Right atrium auricular region (tissue), 2 donors: ENCODE results near the gene ALG12. TPM values are rescaled to one million over a fixed set of nuclear protein-coding genes. Genes with fewer than 3 reads are reported as not detected.

Experiments
- DNase-seq: peaks from one replicate; pipeline ENCODE4 v3.0.0-alpha.2; 2019; ENCODE audit warnings: low spot score
- H3K27ac ChIP-seq, 2 donors: fragments of 200-600 bp; sonication (generic); 1 replicate in 1 of 2; 2 replicates in 1 of 2; pipeline ENCODE4 v1.5.1; 2016 to 2019
- H3K27me3 ChIP-seq, 2 donors: fragments of 200-600 bp; sonication (generic); one replicate each; pipeline versions ENCODE4 v1.5.1 to v1.6.0; 2017 to 2019
- H3K36me3 ChIP-seq: fragments of 200-600 bp; sonication (generic); one replicate; pipeline ENCODE4 v1.5.1; 2016
- H3K4me1 ChIP-seq, 2 donors: fragments of 200-600 bp; sonication (generic); one replicate each; pipeline versions ENCODE4 v1.5.1 to v1.6.0; 2017 to 2019
- H3K4me3 ChIP-seq, 2 donors: fragments of 200-600 bp; sonication (generic); 1 replicate in 1 of 2; 2 replicates in 1 of 2; pipeline ENCODE4 v1.5.1; 2017 to 2019; ENCODE audit warnings: mild to moderate bottlenecking in 1 of 2, moderate library complexity in 1 of 2
- H3K9me3 ChIP-seq, 2 donors: fragments of 200-600 bp; sonication (generic); one replicate each; pipeline ENCODE4 v1.5.1; 2019
- total RNA-seq, 2 donors: library from RNA; depleted of rRNA; stranded (reverse); fragments of >200 nt; gene quantifications; one replicate each; pipeline ENCODE4 v1.1.0, GENCODE V29; 2016
- TF ChIP-seq, protein P1 (sequence below), 2 donors: fragments of 200-600 bp; sonication (generic); IDR thresholded peaks; one replicate each; pipeline ENCODE4 v1.5.1; 2019; ENCODE audit warnings: antibody characterized with exemption in 2 of 2

Gene ALG12
- total RNA-seq, 2 donors from 2014 or later = 19.7 to 19.8 TPM

DNA sequence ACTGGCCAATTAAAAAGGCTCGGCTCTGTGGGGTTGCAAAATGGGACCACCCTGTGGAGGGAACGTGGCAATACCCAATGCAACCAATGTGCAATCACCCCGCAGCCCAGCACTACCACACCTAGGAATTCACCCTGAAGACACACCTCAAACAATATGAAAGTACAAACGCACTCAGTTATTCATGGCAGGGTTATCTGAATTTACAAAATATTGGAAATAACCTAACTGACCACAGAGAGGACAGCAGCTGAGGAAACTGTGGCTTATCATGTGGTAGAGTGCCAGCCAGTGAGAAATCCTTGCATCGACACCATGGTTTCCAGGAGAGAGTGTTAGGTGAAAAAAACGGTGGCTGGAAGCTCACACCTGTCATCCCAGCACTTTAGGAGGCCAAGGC, 18.7 kb downstream of the ALG12 start:
- peaks cover 0 to under 1% of the 10 kb centered on the region in 2 donors for H3K9me3 ChIP-seq
- no peak overlapping the region for H3K27ac ChIP-seq
- peaks cover 28% of the 10 kb centered on the region for H3K36me3 ChIP-seq
- no peaks in the 10 kb centered on the region for H3K4me1 ChIP-seq
- H3K27me3 ChIP-seq = no peaks in the 10 kb centered on the region
- no peak overlapping the region for H3K4me3 ChIP-seq
- TF ChIP-seq, protein P1, sequence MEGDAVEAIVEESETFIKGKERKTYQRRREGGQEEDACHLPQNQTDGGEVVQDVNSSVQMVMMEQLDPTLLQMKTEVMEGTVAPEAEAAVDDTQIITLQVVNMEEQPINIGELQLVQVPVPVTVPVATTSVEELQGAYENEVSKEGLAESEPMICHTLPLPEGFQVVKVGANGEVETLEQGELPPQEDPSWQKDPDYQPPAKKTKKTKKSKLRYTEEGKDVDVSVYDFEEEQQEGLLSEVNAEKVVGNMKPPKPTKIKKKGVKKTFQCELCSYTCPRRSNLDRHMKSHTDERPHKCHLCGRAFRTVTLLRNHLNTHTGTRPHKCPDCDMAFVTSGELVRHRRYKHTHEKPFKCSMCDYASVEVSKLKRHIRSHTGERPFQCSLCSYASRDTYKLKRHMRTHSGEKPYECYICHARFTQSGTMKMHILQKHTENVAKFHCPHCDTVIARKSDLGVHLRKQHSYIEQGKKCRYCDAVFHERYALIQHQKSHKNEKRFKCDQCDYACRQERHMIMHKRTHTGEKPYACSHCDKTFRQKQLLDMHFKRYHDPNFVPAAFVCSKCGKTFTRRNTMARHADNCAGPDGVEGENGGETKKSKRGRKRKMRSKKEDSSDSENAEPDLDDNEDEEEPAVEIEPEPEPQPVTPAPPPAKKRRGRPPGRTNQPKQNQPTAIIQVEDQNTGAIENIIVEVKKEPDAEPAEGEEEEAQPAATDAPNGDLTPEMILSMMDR (IDR thresholded peaks at IDR 0.05) = no peak
- no peak for DNase-seq

DNA sequence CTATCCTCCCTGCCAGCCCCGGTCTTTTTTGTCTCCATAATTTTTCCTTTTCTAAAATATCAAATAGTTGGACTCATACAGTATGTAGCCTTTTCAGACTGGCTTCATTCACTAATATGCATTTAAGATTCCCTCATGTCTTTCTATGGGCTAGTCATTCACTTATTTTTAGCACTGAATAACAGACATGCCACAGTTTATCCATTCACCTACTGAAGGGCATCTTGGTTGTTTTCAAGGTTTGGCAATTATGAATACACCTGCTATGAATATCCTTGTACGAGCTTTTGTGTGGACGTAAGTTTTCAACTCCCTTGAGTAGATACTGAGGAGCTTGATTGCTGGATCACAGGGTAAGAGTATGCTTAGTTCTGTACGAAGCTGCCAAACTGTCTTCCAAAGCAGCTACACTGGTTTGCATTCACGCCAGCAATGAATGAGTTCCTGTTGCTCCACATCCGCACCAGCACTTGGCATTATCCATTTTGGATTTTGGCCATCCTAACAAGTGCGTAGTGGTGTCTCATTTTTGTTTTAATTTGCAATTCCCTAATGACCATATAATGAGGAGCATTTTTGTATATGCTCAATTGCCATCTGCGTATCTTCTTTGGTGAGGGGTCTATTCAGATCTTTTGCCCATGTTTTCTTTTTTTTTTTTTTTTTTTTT, 21.1 kb downstream of the ALG12 start:
- no peak overlapping the region for H3K4me3 ChIP-seq
- H3K36me3 ChIP-seq = peaks cover 10% of the 10 kb centered on the region
- TF ChIP-seq, protein P1 (IDR thresholded peaks at IDR 0.05) = no peak
- H3K27ac ChIP-seq = no peak overlapping the region
- no peaks in the 10 kb centered on the region for H3K27me3 ChIP-seq
- H3K4me1 ChIP-seq = no peaks in the 10 kb centered on the region
- H3K9me3 ChIP-seq = peaks cover 0 to 7% of the 10 kb centered on the region in 2 donors
- no peak for DNase-seq

DNA sequence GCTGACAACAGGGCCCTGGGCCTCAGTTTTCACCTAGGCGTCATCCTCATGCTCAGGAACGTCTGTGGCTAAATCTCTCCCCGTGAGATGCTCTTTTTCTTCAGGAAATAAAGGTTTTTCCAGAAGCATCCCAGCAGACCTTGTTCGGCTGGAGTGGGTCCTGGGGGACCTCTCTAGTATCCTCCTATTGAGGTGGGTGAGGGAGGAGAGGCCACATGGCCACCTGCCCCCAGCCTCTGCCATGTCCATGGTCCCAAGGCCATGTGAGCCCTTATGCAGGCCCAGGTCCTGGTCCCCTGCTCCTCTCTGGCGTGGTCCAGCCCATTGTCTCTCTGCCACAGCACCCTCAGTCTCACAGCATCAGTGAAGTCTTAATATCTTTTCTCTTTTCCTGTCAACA, 22.0 kb downstream of the ALG12 start:
- Histone ChIP-seq H3K4me3 (no peak overlapping the region), H3K27ac (no peak overlapping the region), H3K9me3 (peaks cover 0 to 7% of the 10 kb centered on the region in 2 donors), H3K4me1 (no peaks in the 10 kb centered on the region), H3K36me3 (peaks cover 10% of the 10 kb centered on the region), H3K27me3 (no peaks in the 10 kb centered on the region)
- TF ChIP-seq, protein P1 (IDR thresholded peaks at IDR 0.05) = no peak
- DNase-seq = no peak

DNA sequence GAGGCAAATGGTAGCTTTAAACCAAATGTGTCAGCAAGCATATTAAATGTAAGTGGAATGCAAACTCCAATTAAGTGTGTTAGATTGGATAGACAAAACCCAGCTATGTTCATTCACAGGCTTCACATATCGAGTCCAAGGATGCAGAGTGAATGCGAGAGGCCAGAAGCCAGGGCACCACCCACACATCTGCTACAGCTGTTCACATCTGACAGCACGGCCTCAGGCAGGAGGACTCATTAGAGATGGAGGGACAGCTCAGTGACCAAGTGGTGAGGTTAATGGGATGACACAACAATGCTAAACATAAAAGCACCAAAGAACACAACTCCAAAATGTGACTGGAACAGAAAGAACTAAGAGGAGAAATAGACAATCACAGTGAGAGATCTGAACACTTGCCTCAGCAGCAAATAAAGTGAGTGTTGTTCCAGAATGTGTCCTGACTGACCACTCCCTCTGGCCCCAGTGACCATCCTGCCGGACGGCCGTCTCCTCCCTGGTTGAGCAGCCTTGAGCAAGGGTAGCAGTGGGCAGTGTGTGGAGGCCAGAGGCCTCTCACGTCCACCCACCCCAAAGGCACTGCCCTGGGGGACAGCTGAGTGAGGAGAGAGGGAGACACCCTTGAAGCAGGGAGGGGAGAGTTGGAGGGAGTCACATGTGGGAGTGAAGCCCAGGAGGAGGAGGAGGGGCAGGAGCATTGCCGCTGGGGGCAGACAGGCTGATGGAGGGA, 23.8 kb downstream of the ALG12 start:
- Histone ChIP-seq H3K27me3 (no peaks in the 10 kb centered on the region), H3K4me3 (no peak overlapping the region), H3K9me3 (peaks cover 0 to 7% of the 10 kb centered on the region in 2 donors), H3K36me3 (no peaks in the 10 kb centered on the region), H3K4me1 (no peaks in the 10 kb centered on the region), H3K27ac (no peak overlapping the region)
- DNase-seq = no peak
- TF ChIP-seq, protein P1 (IDR thresholded peaks at IDR 0.05) = no peak

DNA sequence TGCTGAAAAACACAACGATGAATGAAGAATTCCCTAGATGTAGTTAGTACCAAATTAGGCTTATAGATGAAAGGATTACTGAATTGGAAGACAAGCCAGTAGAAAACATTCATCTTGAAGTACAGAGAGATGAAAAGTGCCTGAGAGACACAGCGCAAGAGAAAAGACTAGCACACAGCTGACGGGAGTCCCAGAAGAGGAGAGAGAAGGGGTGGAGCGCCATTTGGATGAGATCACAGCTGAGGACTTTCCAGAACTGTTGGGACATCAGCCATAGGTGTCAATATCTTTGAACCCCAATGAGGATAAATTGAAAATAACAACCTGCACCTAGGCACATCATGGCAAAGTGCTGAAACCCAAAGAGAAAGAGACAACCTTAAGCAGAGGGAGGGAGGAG, 25.2 kb downstream of the ALG12 start:
- H3K27ac ChIP-seq = no peak overlapping the region
- H3K9me3 ChIP-seq = peaks cover 0 to 7% of the 10 kb centered on the region in 2 donors
- no peaks in the 10 kb centered on the region for H3K36me3 ChIP-seq
- H3K27me3 ChIP-seq = no peaks in the 10 kb centered on the region
- no peak overlapping the region for H3K4me3 ChIP-seq
- no peaks in the 10 kb centered on the region for H3K4me1 ChIP-seq
- TF ChIP-seq, protein P1 (IDR thresholded peaks at IDR 0.05) = no peak
- DNase-seq = no peak
